SJSA1 (cell line): Measurements from ENCODE around the gene PGM5. TPM values are rescaled to one million over a fixed set of nuclear protein-coding genes. Genes with fewer than 3 reads are reported as not detected.
A peak's percentile ranks its signal among the peaks of the same experiment; 100 is the strongest.
"Not testable (repeated sequence)": the region's sequence is repeated elsewhere in the genome, so short reads cannot be mapped to it uniquely, and the experiment has no call there.

Experiments used
- DNase-seq, 2 experiments: peaks; one replicate each; pipeline ENCODE4 v3.0.0-alpha.2; 2015 to 2020; ENCODE audit warnings: low spot score in 2 of 2, low read depth in 1 of 2
- H3K27ac ChIP-seq: fragments of 250-450 bp; sonication (Bioruptor Pico); 2 replicates; pipeline ENCODE4 v1.5.1; 2020; ENCODE audit warnings: mild to moderate bottlenecking, moderate library complexity
- H3K27me3 ChIP-seq: fragments of 250-450 bp; sonication (Bioruptor Pico); replicated peaks from 2 replicates; pipeline ENCODE4 v1.5.1; 2020; ENCODE audit warnings: mild to moderate bottlenecking, moderate library complexity
- H3K36me3 ChIP-seq: fragments of 250-450 bp; sonication (Bioruptor Pico); 2 replicates; pipeline ENCODE4 v1.5.1; 2020; ENCODE audit warnings: mild to moderate bottlenecking
- H3K4me1 ChIP-seq: fragments of 250-450 bp; sonication (Bioruptor Pico); replicated peaks from 2 replicates; pipeline ENCODE4 v1.6.1; 2021; ENCODE audit warnings: mild to moderate bottlenecking
- H3K4me3 ChIP-seq: fragments of 250-450 bp; sonication (Bioruptor Pico); 2 replicates; pipeline ENCODE4 v1.5.1; 2020; ENCODE audit warnings: mild to moderate bottlenecking
- H3K9me3 ChIP-seq: fragments of 250-450 bp; sonication (Bioruptor Pico); replicated peaks from 2 replicates; pipeline ENCODE4 v1.5.1; 2020; ENCODE audit warnings: mild to moderate bottlenecking
- total RNA-seq: library from RNA; depleted of rRNA; stranded (reverse); fragments of >200 nt; shearing (Covaris generic); gene quantifications from 2 replicates; pipeline ENCODE4 v1.2.3, GENCODE V29; 2014

PGM5 gene
- total RNA-seq, 1 experiment from 2014 or later = 0.03 TPM

GRCh38 chr9:68343242-68343641 lies 13.2 kb upstream of the PGM5 start:
- H3K9me3 ChIP-seq, H3K27ac ChIP-seq, H3K4me1 ChIP-seq, H3K27me3 ChIP-seq, DNase-seq, H3K36me3 ChIP-seq, H3K4me3 ChIP-seq: not testable (repeated sequence)

- DNase-seq, H3K9me3 ChIP-seq, H3K27ac ChIP-seq, H3K27me3 ChIP-seq, H3K36me3 ChIP-seq, H3K4me1 ChIP-seq, H3K4me3 ChIP-seq: not testable (repeated sequence)
Measured at GRCh38 chr9:68343992-68344391, 12.4 kb upstream of the PGM5 start.

DNA sequence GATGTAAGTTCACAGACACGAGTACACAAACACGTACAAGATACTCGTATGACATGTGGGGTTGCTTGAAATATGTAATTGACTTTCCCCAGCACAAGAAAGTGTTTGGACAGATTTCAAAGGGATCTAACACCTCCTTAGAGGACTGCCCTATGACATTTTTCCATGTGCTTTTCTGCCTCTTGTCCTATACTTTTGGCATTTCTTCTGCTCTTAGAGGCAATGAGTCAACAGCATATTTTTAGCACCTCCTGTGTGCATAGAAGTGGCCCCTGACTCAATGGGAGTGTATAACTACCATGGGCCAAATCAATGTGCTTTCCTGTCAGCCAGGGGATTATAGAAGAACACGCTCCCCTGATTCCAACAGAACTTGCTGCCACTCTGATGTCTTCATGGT lies 4.7 kb upstream of the PGM5 start:
- not testable (repeated sequence) for H3K27me3 ChIP-seq, DNase-seq, H3K4me3 ChIP-seq, H3K4me1 ChIP-seq, H3K27ac ChIP-seq, H3K36me3 ChIP-seq, H3K9me3 ChIP-seq

GRCh38 chr9:68355993-68356379 lies 425 bp upstream of the PGM5 start:
- H3K36me3 ChIP-seq, H3K4me3 ChIP-seq, H3K4me1 ChIP-seq, H3K27ac ChIP-seq, DNase-seq, H3K27me3 ChIP-seq, H3K9me3 ChIP-seq: not testable (repeated sequence)

GRCh38 chr9:68357119-68357714 lies 806 bp downstream of the PGM5 start:
- not testable (repeated sequence) for H3K4me3 ChIP-seq, H3K9me3 ChIP-seq, H3K27me3 ChIP-seq, H3K36me3 ChIP-seq, H3K4me1 ChIP-seq, DNase-seq, H3K27ac ChIP-seq

DNA sequence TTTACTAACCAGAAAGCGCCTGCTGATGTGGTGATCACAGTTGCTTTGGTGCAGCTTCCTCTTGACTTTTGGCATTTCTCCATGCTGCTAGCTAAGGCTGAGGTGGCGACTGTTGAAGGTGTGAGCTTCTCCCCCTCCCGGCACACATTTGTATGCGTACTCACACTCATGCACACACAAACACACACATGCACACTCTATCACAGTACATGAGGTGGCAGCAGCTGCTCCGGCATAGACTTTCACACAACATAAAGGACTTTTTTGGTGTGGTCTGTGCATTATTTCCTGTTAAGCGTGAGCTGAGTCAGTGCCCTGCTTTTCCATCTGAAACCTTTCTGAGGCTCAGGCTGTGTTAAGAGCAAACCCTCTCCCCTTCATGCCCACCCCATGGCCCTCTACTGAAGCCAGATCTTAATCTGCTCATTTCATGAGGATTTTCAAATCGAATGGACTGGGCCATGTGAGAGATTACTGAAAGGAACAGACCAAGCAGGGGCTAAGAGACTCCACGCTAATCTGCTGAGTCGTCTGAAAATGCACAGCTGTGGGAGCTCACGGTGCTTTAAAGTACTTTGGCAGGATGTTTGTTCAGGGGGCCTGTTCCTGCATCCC lies 10.6 kb downstream of the PGM5 start:
- H3K36me3 ChIP-seq, DNase-seq, H3K27ac ChIP-seq, H3K4me1 ChIP-seq, H3K4me3 ChIP-seq, H3K9me3 ChIP-seq, H3K27me3 ChIP-seq: not testable (repeated sequence)

GRCh38 chr9:68375789-68376188 lies 19.4 kb downstream of the PGM5 start:
- not testable (repeated sequence) for H3K4me3 ChIP-seq, H3K4me1 ChIP-seq, H3K36me3 ChIP-seq, H3K9me3 ChIP-seq, DNase-seq, H3K27me3 ChIP-seq, H3K27ac ChIP-seq

DNA sequence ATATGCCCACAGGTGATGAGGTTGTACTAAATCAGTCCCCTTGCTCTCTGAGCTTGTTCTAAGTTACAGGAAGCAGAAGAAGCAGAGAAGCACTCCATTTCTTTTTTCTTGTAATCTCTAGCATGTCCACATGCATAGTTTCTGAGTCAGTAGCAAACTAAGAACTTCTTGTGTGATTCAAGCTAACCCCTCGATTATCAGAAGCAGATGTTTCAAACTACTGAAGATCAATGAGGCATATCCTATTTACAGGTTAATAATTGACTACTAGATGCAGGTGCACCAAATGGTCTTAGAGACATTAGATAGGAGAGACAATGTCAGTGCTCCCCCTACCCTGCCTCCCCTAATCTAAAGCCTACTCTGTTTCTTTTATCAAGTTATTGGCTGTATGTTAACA lies 21.3 kb downstream of the PGM5 start:
- H3K4me1 ChIP-seq, DNase-seq, H3K4me3 ChIP-seq, H3K36me3 ChIP-seq, H3K9me3 ChIP-seq, H3K27me3 ChIP-seq, H3K27ac ChIP-seq: not testable (repeated sequence)

- H3K27ac ChIP-seq, H3K4me3 ChIP-seq, H3K4me1 ChIP-seq, H3K27me3 ChIP-seq, DNase-seq, H3K36me3 ChIP-seq, H3K9me3 ChIP-seq: not testable (repeated sequence)
Measured at GRCh38 chr9:68383894-68384293, 27.5 kb downstream of the PGM5 start.

- H3K9me3 ChIP-seq, H3K27ac ChIP-seq, H3K27me3 ChIP-seq, H3K4me1 ChIP-seq, H3K36me3 ChIP-seq, H3K4me3 ChIP-seq, DNase-seq: not testable (repeated sequence)
Measured at GRCh38 chr9:68389558-68389957, 33.1 kb downstream of the PGM5 start.

DNA sequence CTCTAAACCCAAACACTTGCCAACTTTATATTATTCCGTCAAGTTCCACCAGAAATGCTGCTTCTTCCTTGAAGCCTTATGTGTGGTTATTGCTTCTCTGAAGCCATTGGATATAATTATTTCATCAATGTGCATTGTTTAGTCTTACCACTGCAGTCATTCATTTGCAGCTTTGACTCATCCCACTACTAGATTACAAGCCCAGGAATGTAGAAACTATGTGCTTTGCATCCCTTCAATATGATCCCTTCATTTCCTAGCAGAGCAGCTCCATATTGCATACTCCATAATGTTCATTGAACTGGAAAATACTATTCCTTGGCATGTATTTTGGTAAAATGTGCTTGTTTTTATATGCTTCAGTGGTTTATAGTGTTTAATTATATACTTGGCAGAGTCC lies 34.3 kb downstream of the PGM5 start:
- H3K36me3 ChIP-seq, DNase-seq, H3K27me3 ChIP-seq, H3K9me3 ChIP-seq, H3K4me1 ChIP-seq, H3K4me3 ChIP-seq, H3K27ac ChIP-seq: not testable (repeated sequence)

- H3K36me3 ChIP-seq, H3K4me1 ChIP-seq, H3K4me3 ChIP-seq, H3K9me3 ChIP-seq, DNase-seq, H3K27ac ChIP-seq, H3K27me3 ChIP-seq: not testable (repeated sequence)
Measured at GRCh38 chr9:68396411-68397094, 40.1 kb downstream of the PGM5 start.

DNA sequence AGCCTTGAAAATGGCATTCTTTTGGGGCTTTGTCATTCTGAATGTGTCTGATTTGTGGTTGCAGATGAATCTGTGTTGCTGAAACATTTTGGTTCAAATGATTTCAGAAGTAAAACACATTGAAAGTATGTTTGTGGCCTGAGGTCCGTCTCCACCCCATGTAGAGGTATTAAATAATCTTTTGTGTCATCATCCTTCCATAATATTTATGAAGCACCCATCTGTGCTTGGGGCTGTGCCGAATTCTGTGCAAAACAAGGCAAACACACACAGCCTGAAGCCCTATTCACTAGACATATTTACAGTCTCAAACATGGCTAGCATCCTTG lies 40.6 kb downstream of the PGM5 start:
- H3K4me1 ChIP-seq, H3K9me3 ChIP-seq, H3K27me3 ChIP-seq, H3K36me3 ChIP-seq, H3K4me3 ChIP-seq, H3K27ac ChIP-seq: not testable (repeated sequence)
- DNase-seq = peak in 1 of 2 experiments; percentile 33

GRCh38 chr9:68397796-68398195 lies 41.4 kb downstream of the PGM5 start:
- not testable (repeated sequence) for H3K4me1 ChIP-seq, H3K27ac ChIP-seq, H3K36me3 ChIP-seq, H3K27me3 ChIP-seq, H3K9me3 ChIP-seq, DNase-seq, H3K4me3 ChIP-seq

DNA sequence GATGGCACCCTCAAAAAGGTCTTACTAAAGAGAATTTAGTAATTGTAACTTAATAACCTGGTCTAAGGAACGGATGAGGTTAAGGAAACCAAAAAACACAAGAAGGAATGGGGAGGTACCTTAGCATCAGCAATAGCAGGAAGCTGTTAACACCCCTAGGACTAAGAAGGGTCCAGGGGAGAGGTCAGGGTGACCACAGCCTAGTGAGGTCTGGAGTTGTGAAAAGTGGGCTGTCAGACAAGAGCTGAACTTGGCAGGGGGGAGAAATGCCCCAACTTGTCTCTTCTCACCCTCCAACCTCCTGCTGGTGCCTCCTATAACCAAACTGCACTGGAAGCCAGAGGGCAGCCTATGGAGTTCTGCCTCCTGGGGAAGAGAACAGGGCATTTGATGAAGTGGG lies 41.9 kb downstream of the PGM5 start:
- DNase-seq, H3K27me3 ChIP-seq, H3K4me3 ChIP-seq, H3K36me3 ChIP-seq, H3K9me3 ChIP-seq, H3K27ac ChIP-seq, H3K4me1 ChIP-seq: not testable (repeated sequence)
